ENCODE measurements around the gene GDF15.
A peak's percentile ranks its signal among the peaks of the same experiment; 100 is the strongest.

The GDF15 gene, protein sequence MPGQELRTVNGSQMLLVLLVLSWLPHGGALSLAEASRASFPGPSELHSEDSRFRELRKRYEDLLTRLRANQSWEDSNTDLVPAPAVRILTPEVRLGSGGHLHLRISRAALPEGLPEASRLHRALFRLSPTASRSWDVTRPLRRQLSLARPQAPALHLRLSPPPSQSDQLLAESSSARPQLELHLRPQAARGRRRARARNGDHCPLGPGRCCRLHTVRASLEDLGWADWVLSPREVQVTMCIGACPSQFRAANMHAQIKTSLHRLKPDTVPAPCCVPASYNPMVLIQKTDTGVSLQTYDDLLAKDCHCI

DNA sequence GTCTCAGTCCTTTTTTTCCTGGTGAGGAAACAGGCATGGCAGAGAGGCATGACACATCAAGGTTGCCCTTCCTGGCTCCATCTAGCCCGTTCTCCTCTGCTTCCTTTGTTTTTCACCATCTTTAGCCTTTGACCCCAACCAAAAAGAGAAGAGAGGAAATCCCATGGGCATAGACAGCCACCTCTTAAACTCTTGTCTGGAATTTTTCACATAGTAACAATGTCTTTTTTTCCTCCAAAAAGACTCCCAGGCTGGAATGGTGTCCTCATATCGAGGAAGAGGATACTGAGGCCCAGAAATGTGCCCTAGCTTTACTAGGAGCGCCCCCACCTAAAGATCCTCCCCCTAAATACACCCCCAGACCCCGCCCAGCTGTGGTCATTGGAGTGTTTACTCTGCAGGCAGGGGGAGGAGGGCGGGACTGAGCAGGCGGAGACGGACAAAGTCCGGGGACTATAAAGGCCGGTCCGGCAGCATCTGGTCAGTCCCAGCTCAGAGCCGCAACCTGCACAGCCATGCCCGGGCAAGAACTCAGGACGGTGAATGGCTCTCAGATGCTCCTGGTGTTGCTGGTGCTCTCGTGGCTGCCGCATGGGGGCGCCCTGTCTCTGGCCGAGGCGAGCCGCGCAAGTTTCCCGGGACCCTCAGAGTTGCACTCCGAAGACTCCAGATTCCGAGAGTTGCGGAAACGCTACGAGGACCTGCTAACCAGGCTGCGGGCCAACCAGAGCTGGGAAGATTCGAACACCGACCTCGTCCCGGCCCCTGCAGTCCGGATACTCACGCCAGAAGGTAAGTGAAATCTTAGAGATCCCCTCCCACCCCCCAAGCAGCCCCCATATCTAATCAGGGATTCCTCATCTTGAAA is at the start of gene GDF15:
Gene GDF15 (plus strand): TSS at position 484 of the 868 bp plus-strand sequence. CDS start 32 bp downstream, at position 516.
- TF ChIP-seq, protein P1, sequence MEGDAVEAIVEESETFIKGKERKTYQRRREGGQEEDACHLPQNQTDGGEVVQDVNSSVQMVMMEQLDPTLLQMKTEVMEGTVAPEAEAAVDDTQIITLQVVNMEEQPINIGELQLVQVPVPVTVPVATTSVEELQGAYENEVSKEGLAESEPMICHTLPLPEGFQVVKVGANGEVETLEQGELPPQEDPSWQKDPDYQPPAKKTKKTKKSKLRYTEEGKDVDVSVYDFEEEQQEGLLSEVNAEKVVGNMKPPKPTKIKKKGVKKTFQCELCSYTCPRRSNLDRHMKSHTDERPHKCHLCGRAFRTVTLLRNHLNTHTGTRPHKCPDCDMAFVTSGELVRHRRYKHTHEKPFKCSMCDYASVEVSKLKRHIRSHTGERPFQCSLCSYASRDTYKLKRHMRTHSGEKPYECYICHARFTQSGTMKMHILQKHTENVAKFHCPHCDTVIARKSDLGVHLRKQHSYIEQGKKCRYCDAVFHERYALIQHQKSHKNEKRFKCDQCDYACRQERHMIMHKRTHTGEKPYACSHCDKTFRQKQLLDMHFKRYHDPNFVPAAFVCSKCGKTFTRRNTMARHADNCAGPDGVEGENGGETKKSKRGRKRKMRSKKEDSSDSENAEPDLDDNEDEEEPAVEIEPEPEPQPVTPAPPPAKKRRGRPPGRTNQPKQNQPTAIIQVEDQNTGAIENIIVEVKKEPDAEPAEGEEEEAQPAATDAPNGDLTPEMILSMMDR (IDR thresholded peaks at IDR 0.05; ENCODE audit: control insufficient read depth, insufficient read depth, low read depth, low read length, missing control alignments) = peak; percentile 83
- peak within 1 kb of the TSS; percentile 65 for H3K4me3 ChIP-seq (ENCODE audit: control insufficient read depth, low read depth, low read length)
- peak; percentile 78 for DNase-seq (ENCODE audit: low read depth)

DNA sequence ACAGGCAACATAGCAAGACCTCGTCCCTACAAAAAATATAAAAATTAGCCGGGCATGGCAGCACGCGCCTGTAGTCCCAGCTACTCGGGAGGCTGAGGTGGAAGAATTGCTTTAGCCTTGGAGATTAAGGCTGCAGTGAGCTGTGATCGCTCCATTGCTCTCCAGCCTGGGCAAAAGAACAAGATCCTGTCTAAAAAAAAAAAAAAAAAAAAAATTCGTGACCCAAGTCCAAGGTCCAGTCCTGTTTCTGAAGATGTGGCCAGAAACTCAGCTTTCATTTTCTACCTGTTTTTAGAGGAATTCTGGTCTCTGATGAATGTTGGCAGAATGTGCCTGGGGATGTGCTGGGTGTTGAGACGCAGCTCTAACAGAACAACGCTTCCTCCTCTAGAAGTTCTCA is 47.4 kb upstream of the GDF15 start:
- TF ChIP-seq, protein P1 (IDR thresholded peaks at IDR 0.05; ENCODE audit: control insufficient read depth, insufficient read depth, low read depth, low read length, missing control alignments) = no peak
- DNase-seq (ENCODE audit: low read depth) = no peak

DNA sequence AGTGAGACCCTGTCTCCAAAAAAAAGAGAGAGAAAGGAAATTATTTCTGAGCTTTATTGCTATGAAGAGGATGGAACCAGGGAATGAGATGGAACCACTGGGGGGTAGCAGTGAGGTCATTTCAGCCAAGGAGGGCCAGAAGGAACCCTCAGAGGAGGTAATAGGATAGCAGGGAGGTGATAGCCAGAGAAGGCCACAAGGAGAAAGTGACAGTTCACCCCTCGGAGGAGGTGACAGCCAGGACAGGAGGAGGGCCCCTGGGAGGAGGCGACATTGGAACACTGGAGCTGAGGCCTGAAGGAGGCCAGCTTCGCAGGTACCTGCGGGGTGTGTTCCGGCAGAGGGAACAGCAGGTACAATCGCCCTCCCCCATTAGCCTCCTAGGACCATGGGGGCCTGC is 46.2 kb upstream of the GDF15 start:
- TF ChIP-seq, protein P1 (IDR thresholded peaks at IDR 0.05; ENCODE audit: control insufficient read depth, insufficient read depth, low read depth, low read length, missing control alignments) = peak; percentile 12
- no peak overlapping the region for H3K4me3 ChIP-seq (ENCODE audit: control insufficient read depth, low read depth, low read length)
- no peak for DNase-seq (ENCODE audit: low read depth)

More for the DNA sequence above, 47.4 kb upstream of the GDF15 start:
- no peak overlapping the region for H3K4me3 ChIP-seq (ENCODE audit: control insufficient read depth, low read depth, low read length)

DNA sequence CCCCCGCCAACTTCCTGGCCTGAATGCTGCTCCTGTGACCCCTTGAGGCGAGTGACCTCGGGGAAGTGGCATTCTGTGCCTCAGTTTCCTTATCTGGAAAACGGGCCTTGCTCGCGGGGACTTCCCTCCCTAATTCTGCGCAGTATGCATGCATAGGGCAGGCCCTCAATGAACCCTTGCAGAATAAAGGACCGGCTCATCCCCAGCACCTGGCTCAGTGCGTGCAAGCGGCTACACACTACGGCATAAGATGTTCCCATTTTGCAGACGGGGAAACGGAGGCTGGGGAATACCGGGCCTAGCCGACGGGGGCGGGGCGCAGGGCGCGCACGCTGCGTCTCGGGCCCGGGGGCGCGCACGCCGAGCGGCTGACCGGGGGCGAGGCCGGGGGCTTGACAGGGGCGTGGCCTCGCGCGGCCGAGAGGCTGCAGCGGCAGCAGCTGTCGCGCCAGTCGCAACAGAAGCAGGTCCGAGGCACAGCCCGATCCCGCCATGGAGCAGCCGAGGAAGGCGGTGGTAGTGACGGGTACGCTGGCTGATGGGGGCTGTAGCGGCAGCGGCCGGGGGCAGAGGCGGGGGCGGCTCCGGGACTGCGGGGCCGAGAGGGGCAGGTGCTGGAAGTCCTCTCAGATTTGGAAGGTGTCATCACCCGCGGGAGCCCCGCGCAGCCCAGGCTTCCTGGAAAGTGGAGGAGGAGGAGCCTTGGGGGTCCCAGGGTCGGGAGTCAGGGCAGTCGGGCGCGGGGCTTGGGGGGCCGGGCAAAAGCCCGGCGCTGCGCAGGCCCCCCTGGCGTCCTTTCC is 45.6 kb upstream of the GDF15 start, which contains the start of gene PGPEP1:
Gene PGPEP1 (plus strand): TSS at position 409 of the 800 bp plus-strand sequence. CDS start 84 bp downstream, at position 493.
- TF ChIP-seq, protein P1 (IDR thresholded peaks at IDR 0.05; ENCODE audit: control insufficient read depth, insufficient read depth, low read depth, low read length, missing control alignments) = no peak
- H3K4me3 ChIP-seq (ENCODE audit: control insufficient read depth, low read depth, low read length) = peak within 1 kb of the TSS; percentile 76
- no peak for DNase-seq (ENCODE audit: low read depth)

DNA sequence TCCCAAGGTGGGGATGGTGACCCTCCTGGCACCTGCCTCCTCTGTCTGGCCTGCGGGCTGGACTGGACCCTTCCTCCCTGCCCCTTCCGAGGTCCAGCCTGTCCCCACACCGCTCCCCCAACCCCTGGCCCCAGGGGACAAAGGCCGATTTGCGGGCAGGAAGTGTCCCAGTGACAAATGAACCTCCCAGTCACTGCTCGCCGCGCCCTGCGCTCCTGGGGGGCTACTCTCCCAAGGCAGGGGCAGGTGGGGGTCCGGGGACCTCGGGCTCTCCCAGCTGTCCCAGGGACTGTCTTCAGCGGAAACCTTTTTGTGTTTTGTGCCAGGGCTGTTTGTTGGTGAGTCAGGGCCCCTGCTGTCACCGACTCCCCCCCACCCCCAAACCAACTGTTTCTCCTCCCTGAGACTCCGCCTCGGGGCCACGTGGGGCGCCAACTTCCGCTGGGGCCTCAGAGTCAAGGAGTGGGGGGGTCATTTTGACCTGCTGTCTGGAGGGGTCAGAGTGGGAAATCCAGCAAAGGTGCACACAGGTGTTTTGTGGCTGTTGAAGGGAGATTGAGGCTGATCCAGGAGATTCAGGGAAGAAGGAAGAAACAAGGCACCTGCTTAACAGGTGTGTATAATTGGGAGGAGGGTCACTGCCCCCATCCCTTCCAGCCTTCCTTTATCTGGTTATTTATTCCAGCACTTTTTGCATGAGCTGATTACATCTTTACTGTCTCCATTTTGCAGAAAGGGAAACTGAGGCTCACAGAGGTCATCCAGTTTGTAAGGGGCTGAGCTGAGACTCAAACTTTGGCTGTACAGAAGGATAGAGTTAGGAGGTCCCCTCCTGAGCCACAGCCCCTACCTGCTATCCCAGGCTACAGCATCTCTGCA is 44.7 kb upstream of the GDF15 start:
- TF ChIP-seq, protein P1 (IDR thresholded peaks at IDR 0.05; ENCODE audit: control insufficient read depth, insufficient read depth, low read depth, low read length, missing control alignments) = no peak
- DNase-seq (ENCODE audit: low read depth) = no peak
- peak overlapping the region; percentile 76 for H3K4me3 ChIP-seq (ENCODE audit: control insufficient read depth, low read depth, low read length)

Measured in AG09309 (cell line).